Activated CD4-positive, alpha-beta T cell treated with anti-CD3 and anti-CD28 coated beads, Interleukin-2, Interleukin-4, amounts not matched to agents 100 ng/mL and 50 ng/mL, durations not matched to agents 16 hours and 8 hours (primary cell): Measurements from ENCODE around the gene PDZD4.

ENCODE experiments used
- DNase-seq: peaks from one replicate; pipeline ENCODE4 v3.0.0-alpha.2; 2020; ENCODE audit warnings: low spot score

PDZD4 gene, protein sequence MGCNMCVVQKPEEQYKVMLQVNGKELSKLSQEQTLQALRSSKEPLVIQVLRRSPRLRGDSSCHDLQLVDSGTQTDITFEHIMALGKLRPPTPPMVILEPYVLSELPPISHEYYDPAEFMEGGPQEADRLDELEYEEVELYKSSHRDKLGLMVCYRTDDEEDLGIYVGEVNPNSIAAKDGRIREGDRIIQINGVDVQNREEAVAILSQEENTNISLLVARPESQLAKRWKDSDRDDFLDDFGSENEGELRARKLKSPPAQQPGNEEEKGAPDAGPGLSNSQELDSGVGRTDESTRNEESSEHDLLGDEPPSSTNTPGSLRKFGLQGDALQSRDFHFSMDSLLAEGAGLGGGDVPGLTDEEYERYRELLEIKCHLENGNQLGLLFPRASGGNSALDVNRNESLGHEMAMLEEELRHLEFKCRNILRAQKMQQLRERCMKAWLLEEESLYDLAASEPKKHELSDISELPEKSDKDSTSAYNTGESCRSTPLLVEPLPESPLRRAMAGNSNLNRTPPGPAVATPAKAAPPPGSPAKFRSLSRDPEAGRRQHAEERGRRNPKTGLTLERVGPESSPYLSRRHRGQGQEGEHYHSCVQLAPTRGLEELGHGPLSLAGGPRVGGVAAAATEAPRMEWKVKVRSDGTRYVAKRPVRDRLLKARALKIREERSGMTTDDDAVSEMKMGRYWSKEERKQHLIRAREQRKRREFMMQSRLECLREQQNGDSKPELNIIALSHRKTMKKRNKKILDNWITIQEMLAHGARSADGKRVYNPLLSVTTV

DNA sequence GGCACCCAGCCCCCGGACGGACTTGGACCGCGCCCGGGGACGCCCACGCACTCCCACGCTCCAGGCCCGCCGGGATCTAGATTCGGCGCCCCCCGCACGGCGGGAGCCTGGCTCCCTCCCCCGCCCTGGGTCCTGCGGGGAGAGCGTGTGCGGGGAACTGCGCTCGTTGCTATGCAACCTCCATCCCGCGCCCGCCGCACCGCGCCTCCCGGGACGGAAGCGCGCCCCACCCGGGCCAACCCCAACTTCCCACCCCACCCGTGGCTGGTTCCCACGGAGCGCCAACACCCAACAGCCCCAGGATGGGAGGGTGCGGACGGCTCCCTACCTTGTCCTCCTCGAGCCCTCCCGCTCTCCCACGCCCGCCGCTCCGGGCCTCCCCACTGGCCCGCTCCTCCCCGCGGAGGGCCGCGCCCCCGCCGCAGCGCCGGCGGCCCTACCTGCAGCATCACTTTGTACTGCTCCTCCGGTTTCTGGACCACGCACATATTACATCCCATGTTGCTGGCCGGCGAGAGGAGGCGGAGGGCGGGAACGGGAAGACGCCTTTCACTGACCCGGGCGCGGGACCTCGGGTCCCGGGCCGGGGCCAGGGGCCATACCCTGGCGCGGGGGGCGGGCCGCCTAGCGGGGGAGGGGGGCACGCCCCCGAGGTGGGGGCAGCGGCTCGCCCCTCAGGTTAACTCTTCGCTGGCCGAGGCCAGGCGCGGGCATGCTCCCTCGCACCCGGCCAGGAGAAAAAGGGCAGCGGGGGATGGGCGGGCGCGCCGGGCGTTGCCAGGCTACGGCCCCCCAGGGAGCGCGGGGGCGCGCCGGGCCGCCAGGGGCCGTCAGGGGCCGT is at the start of gene PDZD4:
Gene PDZD4 (minus strand): TSS at position 746 of the 841 bp plus-strand sequence. CDS start 246 bp downstream, at position 500.
- no peak for DNase-seq

DNA sequence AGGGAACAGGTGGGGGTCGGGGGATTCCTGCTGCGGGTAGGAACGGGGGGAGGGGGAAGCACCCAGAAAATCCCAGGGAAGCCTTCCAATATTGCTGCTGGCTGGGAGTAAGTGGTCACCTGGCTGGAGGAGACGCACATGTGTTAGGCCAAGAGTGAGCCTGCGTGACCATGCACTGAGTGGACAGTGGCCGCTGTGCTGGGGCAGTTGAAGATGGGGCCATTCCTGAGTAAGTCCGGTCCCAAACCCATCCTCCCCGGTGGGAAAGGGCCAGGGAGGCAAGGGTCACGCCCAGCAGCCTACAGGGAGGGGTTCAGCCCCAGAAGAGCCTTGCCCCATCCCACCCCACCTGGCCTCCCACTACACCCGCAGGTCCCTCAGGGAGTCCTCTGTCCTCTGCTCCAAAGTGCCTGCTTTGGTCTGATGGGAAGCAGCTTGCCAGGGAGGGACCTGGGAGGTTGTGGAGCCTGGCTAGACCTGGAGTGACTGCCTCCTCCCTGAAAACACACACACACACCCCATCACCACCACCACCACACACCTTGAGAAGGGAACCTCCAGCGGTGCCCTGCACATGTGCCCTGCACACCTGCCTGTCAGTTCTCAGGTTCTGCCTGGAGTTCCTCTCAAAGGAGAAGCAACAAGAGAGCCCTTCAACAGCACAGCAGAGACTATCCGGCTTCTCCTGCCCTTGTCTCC is 49.5 kb upstream of the PDZD4 start:
- no peak for DNase-seq

DNA sequence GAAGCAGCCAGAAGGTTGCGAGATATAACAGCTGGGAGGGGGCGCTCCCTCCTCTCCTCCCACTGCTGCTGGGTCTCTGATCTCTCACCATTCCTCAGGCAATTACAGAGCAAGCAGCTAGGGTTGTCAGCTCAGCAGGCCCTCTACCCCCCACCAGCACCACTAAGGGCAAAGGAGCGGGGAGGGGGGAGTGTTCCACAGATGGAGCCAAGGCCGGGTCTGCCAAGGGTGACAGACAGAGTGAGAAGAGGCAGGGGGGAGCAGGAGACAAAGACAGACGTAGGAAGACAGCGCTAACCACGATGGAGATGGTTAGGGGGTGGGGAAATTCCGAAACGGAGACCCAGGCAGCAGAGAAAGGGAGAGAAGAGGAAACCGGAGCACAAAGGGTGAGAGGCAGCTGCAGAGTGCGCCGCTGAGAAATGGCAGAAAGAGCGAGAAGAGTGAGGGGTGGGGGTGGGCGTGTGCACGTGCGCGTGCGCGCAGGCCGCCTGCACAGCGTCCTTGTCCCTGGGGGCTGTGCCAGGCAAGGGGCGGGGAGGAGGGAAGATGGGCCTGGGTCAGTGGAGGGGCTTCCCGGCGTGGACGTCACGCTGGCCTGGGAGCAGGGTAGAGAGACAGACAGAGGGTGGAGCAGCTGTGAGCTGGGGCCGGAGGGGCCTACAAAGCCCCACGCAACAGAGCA is 48.8 kb upstream of the PDZD4 start:
- no peak for DNase-seq

DNA sequence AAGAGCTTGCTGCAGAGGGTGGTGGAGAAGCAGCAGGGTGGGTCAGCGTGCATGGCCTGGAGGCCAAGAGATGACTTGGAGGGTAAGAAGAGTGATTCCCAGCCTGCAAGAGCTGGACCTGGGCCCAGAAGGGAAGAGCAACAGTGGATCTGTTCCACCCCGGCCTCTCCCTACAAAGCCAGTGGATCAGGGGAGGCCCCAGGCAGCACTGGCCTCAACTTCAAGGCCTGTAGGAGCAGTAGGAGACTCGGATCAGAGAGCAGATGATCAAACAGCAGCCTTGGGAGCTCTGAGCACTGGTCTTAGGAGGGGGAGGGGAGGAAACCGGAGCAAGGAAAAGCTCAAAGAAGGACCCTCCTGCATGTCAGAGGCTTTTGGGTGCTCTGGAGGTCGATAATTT is 48.0 kb upstream of the PDZD4 start:
- no peak for DNase-seq

DNA sequence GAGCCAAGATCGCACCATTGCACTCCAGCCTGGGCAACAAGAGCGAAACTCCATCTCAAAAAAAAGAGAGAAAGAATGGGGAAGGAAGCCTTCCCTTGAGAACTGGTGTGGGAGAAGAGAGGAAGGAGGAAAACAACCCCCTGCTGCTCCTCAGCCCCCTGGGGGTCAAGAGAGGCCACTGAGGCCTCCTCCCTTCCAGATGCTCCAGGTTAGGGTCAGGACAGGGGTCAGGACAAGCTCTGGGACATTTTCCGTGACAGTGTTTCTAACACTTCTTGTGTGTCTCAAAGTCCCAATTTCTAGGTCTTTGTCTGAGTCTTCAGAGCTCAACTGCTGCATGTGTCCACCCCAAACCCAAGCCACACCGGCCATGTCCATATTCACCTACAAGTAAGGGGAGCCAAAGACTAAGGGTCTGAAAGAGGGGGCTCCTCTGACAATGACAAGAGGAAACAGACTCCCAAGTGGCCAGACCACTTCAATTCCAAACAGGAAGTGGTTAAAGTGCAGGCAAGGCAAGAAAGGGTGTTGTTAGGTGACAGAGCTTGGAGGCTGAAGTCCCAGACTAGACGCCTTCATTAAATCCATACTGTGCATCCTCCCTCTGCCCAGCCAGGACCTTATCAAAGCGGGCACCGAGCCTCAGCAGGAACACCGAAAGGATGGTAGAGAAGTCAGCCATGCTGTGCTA is 47.4 kb upstream of the PDZD4 start:
- no peak for DNase-seq

DNA sequence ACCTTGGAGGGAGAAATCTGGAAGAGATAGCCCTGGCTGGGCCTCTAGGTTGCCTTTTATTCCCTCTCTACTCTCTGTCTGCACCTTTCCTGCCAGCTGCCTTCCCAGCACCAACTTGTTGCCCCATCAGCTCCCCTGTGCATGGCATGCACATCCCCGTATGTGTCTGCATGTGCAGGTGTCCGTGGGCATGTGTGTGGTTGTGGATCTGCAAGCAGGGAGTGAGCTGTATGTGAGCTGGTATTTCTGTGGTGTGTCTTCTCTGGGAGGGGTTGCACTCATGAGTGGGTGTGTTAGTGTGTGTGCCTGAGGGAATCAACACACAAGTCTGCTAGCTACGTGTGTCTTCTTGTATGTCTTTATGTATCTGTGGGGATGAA is 45.8 kb upstream of the PDZD4 start:
- no peak for DNase-seq

DNA sequence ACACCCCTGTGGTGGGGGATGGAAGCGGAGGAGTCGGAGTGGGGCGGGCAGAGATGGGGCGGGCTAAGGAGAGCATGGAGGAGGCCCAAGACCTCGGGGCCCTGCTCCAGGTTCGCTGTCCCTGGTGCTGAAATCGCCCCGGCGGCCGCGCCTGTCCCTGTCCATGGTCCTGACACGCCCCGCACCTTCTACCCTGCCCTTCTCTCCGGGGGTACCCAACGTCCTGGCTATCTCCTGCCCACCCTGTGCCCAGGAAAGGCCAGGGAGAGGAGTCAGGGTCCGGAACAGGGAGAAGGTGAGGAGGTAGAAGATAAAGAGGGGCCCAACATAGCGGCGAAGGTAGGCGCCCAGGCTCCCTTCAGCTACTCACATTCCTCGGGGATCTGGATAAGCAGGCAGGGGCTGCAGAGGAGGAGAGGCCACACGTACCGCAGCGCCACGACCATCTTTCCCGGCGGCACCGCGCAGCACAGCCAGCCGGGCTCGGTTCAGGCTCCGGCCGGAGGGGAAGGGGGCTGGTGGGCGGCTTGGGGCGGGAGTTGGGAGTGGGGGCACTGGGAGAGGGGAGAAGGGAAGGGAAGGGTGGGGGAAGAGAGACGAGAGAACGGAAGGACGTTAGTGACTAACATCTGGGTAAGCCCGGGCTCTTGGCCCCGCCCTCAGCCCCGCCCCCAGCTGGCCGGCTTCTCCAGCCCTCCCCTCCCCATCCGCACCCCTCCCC is 45.2 kb upstream of the PDZD4 start:
- peak; percentile 39 for DNase-seq

DNA sequence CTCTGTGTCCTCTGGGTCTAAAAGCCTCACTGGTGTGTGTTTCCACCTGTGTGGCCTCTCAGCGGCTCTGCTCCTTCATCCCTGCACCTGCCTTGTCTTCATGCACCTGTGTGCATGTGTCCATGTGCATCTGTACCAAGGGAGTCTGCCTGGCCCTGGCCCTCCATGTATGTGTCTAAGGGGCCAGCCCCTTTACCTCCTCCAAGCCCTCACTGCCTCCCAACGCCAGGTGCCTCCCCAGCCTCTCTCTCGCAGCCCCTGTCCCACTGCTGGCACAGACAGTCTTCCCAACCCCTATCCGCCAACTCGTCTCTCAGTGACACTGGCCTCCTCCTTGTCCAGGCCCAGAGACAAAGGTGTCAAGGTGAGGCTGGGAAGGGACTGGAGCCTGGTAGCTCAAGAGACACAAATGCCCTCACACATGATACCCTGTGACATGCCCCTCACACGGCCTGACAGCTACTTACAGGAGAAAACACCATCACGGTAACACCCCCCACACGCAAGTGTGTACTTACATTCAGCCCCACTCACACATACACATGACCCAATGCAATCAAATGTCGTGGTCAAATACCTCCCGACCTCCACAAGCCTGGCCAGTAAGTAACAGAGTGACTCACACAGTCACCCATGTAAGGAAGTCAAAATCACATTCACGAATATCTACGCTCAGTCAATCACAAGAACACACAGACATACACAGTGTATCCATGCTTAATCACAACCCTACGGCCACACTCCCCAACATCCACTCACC is 44.2 kb upstream of the PDZD4 start:
- DNase-seq = no peak

DNA sequence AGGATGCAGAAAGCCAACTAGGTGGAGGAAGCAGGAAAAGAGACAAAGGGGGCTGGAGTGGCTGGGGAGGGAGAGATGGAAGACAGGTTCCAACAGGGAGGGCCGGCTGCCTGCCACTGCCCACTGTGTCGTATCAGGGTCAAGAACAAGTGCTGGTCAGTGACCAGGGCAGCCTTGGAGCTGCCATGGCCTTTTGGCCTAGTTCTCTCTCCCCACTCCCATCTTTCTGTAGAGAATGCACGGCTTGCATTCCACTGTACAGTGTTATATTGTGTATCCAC is 43.7 kb upstream of the PDZD4 start:
- no peak for DNase-seq

DNA sequence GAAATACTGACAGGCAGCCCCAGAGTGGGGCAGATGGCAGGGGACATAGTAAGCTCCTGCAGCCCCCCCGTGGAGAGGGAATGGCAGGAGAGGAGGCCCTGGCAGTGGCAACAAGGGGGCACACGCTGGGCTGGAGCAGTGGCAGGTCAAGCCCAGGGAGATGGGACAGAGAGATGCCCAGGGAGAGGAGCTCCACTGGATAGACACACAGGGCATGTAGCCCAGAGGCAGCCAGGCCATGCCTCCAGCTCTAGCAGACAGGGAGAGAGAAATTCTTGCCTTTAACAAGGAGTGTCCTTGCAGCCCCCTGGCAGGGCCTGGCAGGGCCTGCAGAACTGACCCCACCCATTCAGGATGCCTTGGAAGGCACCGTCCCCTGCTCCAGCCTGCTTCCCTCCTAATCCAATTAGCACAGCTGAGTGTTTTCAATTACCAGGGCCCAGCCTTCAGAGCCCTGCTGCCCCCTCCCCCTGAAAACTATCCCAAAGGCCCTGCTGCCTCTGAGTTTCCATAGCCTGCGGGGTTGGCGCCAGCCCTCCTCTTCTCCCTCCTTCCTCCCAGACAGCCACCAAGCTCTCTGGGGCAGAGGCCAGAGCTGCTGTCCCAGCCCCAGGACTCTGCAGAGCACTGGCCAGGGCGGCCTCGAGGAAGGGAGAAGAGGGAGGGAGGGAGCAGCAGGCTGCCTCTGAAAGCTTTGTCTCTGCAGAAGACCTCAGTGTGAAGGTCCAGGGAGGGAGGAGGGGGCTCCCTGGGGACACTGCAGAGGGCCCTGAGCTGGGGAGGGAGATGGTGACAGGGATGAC is 43.1 kb upstream of the PDZD4 start:
- DNase-seq = no peak

DNA sequence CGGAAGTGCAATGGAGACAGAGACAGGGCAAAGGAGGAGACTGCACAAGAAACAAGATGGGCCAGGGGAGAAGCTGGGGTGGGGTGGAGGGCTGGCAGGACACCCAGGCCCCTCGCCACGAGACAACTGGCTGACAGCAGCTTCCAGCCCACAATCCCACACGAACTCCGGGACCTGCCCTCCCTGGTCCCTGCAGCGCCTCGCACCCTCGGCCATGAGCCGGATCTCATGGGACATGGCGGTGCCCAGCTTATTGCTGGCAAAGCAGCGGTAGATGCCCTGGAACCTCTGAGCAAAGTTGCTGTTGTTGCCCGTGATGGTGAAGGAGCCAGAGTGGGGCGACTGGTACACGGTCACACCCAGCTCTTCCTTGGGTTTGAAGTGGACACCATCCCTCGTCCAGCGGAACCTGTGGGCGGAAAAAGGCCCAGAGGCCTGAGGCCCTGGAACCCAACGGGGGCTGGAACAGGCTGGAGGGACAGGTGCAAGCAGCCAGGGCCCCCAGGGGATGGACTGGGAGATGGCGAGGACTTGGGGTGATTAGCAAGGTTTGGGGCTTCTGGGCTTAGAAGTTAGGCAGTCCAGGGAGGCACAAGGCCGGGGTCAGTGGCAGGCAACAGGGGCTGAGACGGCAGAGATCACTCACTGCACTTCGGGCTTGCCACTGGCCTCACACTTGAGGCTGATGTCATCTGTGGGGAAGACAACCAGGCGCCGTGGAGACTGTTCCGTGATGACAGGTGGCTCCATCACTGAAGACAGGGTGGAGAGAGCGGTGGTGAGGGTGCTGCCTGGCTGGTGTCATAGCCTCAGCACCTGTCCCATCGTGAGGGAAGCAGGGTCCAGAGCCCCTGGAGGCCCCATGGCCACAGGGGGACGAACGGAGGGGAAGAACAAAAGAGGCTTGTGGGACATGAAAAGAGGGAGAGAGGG is 41.9 kb upstream of the PDZD4 start:
- DNase-seq = no peak

DNA sequence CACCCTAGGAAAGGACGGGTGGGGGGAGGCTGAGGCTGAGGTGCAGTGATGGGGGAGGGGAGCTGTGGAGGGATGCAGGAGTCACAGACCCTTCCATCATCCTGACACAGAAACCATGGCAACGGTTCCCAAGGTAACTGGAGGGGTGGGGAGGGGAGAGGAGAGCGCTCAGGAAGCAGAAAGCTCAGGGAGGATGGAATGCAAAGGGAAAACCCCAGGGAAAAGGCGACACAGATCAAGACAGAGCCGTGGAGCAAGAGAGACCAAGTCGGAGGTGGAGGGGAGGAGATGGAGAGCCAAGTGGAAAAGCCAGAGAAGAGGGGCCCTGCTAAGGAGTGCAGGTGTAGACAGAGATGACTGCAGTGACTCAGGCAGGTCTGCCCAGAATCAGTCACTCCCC is 41.1 kb upstream of the PDZD4 start:
- DNase-seq = no peak

DNA sequence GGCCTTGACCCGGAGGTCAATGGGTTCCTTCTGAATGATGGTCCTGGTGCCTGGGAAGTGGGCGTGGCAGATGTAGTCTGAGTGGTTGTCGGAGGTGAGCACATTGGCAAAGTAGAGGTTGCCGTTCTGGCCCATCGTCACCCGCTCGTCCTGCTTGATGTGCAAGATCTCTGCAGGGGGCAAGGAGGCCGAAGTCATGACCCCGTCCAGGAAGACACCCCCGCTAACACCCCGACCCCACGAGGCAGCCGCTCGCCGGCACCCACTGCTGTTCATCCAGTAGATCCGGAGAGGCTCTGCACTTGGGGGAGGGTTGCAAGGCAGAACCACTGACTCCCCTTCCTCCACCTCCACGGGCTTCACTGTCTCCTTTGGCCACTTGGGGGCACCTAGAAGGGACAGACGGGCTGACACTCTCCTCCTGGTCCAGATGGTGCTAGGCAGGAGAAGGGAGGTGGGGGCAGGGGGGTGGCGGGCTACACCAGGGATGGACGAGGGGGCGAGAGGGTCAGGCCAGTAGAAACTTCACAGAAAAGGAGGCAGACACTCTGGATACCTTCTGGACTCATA is 40.5 kb upstream of the PDZD4 start:
- no peak for DNase-seq

DNA sequence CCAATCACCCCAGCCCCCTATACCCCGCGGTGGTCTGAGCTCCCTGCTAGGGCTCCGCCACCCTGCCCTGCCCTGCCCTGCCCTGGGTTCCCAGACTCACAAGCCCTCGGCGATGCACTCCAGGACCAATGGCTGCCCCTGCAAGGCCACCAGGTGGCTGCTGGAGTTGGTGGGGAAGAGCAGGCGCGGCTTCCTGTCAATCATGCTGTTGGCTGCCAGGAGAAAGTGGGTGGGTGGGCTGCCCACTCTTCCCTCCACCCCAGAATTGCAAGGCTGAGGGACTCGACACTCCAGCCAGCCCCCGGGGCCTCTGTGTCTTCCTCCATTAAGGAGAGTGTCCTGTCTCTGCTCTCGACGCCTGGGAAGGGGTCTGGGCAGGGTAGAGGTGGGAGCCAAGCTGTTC is 39.9 kb upstream of the PDZD4 start:
- no peak for DNase-seq

DNA sequence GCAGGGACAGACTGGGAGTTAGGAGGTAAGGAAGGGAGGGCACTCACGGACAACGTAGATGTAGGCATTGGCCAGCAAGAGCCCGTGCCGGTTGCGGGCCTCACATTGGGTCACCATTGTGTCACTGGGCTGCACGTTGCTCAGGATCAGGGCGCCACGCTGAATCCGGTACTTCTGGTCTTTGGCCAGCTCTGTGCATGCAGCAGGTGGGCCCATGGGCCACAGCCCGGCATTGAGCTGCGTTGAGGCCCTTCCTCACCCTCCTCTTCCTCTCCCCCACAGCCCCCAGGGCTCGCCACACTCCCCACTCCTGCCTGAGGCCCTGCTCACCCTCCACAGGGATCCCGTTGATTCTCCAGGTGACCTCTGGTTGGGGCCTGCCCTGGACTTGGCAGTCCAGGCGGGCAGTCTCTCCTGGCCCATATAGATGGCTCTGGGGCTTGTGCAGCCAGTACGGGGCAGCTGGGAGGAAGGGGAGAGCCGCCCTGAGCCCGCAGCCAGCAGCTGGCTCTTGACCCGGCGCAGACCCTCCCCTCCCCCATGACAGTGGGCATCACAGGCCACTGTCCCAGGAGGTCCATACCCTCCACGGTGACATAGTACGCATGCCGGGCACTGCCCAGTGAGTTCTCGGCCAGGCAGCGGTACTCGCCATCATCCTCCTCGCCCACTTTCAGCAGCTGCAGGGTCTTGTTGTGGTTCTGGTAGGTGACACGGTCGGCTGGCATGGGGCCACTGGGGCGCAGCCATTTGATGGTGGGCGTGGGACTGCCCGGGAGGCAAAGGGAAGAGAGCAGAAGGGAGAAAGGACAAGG is 39.3 kb upstream of the PDZD4 start:
- no peak for DNase-seq
